ENCODE results near the gene KIF21A.

KIF21A gene

GRCh38 chr12:39442831-39443080 lies 164 bp downstream of the KIF21A start:
- H3K4me3 ChIP-seq (ENCODE audit: low read length): peak overlapping the region; percentile 75
- DNase-seq (ENCODE audit: low read depth): no peak
- TF ChIP-seq, protein P1, sequence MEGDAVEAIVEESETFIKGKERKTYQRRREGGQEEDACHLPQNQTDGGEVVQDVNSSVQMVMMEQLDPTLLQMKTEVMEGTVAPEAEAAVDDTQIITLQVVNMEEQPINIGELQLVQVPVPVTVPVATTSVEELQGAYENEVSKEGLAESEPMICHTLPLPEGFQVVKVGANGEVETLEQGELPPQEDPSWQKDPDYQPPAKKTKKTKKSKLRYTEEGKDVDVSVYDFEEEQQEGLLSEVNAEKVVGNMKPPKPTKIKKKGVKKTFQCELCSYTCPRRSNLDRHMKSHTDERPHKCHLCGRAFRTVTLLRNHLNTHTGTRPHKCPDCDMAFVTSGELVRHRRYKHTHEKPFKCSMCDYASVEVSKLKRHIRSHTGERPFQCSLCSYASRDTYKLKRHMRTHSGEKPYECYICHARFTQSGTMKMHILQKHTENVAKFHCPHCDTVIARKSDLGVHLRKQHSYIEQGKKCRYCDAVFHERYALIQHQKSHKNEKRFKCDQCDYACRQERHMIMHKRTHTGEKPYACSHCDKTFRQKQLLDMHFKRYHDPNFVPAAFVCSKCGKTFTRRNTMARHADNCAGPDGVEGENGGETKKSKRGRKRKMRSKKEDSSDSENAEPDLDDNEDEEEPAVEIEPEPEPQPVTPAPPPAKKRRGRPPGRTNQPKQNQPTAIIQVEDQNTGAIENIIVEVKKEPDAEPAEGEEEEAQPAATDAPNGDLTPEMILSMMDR (conservative IDR thresholded peaks at IDR 0.05; ENCODE audit: low read length): no peak

DNA sequence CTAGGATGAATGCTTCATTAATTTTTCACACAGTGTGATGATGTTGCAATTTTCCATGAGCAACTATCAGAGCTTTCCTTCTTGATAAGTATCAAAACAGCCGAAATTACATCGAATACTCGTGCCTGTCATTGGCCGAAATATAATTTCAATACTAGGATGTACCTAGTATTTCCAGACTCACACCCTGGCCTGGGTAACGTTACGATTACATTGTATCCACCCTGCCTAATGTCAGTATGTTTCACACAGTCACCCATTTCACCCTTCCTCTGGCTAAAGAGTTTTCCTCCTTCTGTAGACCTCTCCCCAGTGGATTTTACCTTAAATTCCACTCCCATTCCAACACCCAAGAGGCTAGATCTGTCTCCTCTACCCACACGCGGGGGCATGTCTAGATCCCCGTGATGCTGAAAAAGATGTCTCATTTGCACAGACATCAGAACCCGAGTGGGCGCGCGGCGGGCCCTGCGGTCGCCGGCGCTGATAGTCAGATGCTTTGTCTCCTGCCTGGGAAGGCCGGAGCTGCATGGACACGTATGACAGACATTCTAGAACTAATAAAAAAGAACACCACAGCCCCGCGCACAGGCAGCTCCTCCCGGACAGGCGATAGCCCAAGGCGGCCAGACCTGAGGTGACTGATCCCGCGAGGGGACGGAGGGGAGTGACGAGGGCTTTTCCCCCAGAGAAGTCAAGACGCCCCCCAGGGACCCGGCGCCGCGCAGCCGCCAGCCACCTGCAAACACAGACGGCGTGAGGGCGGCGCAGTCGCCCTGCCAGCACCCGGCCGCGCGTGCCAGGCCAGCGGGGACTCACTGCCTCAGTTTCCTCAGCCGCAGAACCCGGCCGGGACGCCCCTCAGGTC lies 723 bp downstream of the KIF21A start:
- TF ChIP-seq, protein P1 (conservative IDR thresholded peaks at IDR 0.05; ENCODE audit: low read length): no peak
- H3K4me3 ChIP-seq (ENCODE audit: low read length): peak overlapping the region; percentile 75
- DNase-seq (ENCODE audit: low read depth): peak; percentile 17

GRCh38 chr12:39441189-39441962 lies 1.5 kb downstream of the KIF21A start:
- H3K4me3 ChIP-seq (ENCODE audit: low read length): no peak overlapping the region
- TF ChIP-seq, protein P1 (conservative IDR thresholded peaks at IDR 0.05; ENCODE audit: low read length): no peak
- DNase-seq (ENCODE audit: low read depth): no peak

DNA sequence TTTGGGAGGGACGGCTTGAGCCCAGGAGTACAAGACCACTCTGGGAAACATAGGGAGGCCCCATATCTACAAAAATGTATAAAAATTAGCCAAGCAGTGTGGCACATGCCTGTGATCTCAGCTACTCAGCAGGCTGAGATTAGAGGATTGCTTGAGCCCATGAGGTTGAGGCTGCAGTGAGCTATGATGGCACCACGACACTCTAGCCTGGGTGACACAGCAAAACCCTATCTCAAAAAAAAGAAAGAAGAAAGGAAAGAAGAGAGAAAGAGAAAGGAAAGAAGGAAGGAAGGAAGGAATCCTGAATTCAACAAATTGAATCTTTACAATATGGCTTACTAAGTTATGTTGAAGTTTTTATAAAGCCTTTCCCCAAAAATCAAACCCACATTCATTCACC lies 2.1 kb downstream of the KIF21A start:
- no peak overlapping the region for H3K4me3 ChIP-seq (ENCODE audit: low read length)
- TF ChIP-seq, protein P1 (conservative IDR thresholded peaks at IDR 0.05; ENCODE audit: low read length): no peak
- DNase-seq (ENCODE audit: low read depth): no peak

- no peak for DNase-seq (ENCODE audit: low read depth)
- TF ChIP-seq, protein P1 (conservative IDR thresholded peaks at IDR 0.05; ENCODE audit: low read length): no peak
- H3K4me3 ChIP-seq (ENCODE audit: low read length): no peak overlapping the region
Observed at GRCh38 chr12:39440101-39440500, 2.8 kb downstream of the KIF21A start.

DNA sequence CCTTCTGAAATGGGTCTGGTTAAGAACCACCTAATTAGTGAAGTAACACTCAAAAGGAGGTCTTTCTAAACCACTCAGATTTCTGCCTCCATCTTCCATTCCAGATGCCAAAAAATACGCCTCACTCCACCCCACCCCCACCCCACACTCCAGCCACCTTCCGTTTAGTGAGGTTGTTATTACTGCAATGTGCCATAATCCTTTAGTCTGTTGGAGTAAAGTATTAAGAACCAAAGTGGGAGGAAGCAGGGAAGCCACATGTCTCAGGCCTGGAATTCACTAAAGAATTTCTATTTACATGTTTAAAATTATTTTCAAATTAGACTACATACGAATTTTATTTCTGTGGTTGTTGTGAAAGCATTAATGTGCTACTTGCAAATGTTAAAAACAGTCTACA lies 7.4 kb downstream of the KIF21A start:
- DNase-seq (ENCODE audit: low read depth): peak; percentile 56
- no peak overlapping the region for H3K4me3 ChIP-seq (ENCODE audit: low read length)
- TF ChIP-seq, protein P1 (conservative IDR thresholded peaks at IDR 0.05; ENCODE audit: low read length): no peak

DNA sequence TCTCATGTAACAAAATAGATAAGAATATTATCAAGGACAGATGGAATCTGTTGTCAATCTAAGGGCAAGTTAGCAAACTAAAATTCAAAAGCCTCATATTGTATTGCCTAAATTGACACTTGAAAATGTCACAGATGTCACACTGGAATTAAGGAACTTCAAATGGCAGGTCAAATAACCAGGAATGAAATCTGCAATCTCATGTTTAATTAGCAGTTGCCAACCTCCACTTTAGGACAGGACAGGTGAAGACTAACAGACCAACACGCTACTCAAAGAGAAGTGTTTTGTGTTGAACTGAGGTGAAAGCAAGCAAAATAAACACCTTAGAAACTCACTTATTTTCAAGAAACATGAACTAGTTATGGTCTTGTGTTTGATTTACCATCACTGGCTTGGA lies 11.1 kb downstream of the KIF21A start:
- no peak for DNase-seq (ENCODE audit: low read depth)
- no peak overlapping the region for H3K4me3 ChIP-seq (ENCODE audit: low read length)
- TF ChIP-seq, protein P1 (conservative IDR thresholded peaks at IDR 0.05; ENCODE audit: low read length): no peak
